Activated naive CD8-positive, alpha-beta T cell (primary cell): ENCODE data around the gene SEL1L.

Experiments
- H3K27ac Mint-ChIP-seq: one replicate; pipeline ENCODE4 v1.8.0; 2021; ENCODE audit warnings: mixed read lengths
- H3K27me3 Mint-ChIP-seq: one replicate; pipeline ENCODE4 v1.8.0; 2021; ENCODE audit warnings: mixed read lengths
- H3K36me3 Mint-ChIP-seq: one replicate; pipeline ENCODE4 v1.8.0; 2021; ENCODE audit warnings: mixed read lengths
- H3K4me1 Mint-ChIP-seq: one replicate; pipeline ENCODE4 v1.8.0; 2021; ENCODE audit warnings: low read depth, mixed read lengths
- H3K4me3 Mint-ChIP-seq: one replicate; pipeline ENCODE4 v1.8.0; 2021; ENCODE audit warnings: mild to moderate bottlenecking, mixed read lengths
- H3K9me3 Mint-ChIP-seq: one replicate; pipeline ENCODE4 v1.8.0; 2021; ENCODE audit warnings: low read depth, mixed read lengths

Gene SEL1L

GRCh38 chr14:81450976-81451375 lies 82.7 kb downstream of the SEL1L start:
- Mint-ChIP-seq H3K9me3 (no peaks in the 10 kb centered on the region), H3K4me3 (no peak overlapping the region), H3K27ac (no peak overlapping the region), H3K36me3 (no peaks in the 10 kb centered on the region), H3K4me1 (no peaks in the 10 kb centered on the region), H3K27me3 (peaks cover 7% of the 10 kb centered on the region)

- Mint-ChIP-seq H3K36me3 (no peaks in the 10 kb centered on the region), H3K4me1 (no peaks in the 10 kb centered on the region), H3K4me3 (no peak overlapping the region), H3K27me3 (peaks cover 7% of the 10 kb centered on the region), H3K27ac (no peak overlapping the region), H3K9me3 (no peaks in the 10 kb centered on the region)
Observed at GRCh38 chr14:81450100-81450531, 83.5 kb downstream of the SEL1L start.

- no peaks in the 10 kb centered on the region for H3K36me3 Mint-ChIP-seq
- no peak overlapping the region for H3K27ac Mint-ChIP-seq
Observed at GRCh38 chr14:81449576-81449975, 84.1 kb downstream of the SEL1L start.

GRCh38 chr14:81449114-81449513 lies 84.5 kb downstream of the SEL1L start:
- no peak overlapping the region for H3K4me3 Mint-ChIP-seq
- peaks cover 9% of the 10 kb centered on the region for H3K27me3 Mint-ChIP-seq
- no peaks in the 10 kb centered on the region for H3K36me3 Mint-ChIP-seq
- no peak overlapping the region for H3K27ac Mint-ChIP-seq
- H3K9me3 Mint-ChIP-seq = no peaks in the 10 kb centered on the region
- no peaks in the 10 kb centered on the region for H3K4me1 Mint-ChIP-seq

More at GRCh38 chr14:81449576-81449975, 84.1 kb downstream of the SEL1L start:
- no peak overlapping the region for H3K4me3 Mint-ChIP-seq
- H3K4me1 Mint-ChIP-seq = no peaks in the 10 kb centered on the region
- H3K27me3 Mint-ChIP-seq = peaks cover 7% of the 10 kb centered on the region
- H3K9me3 Mint-ChIP-seq = no peaks in the 10 kb centered on the region

- peaks cover 18% of the 10 kb centered on the region for H3K27me3 Mint-ChIP-seq
- no peak overlapping the region for H3K4me3 Mint-ChIP-seq
- H3K36me3 Mint-ChIP-seq = no peaks in the 10 kb centered on the region
- no peaks in the 10 kb centered on the region for H3K9me3 Mint-ChIP-seq
- H3K27ac Mint-ChIP-seq = no peak overlapping the region
- H3K4me1 Mint-ChIP-seq = no peaks in the 10 kb centered on the region
Observed at GRCh38 chr14:81447021-81447764, 86.5 kb downstream of the SEL1L start.

- Mint-ChIP-seq H3K27ac (no peak overlapping the region), H3K27me3 (peaks cover 23% of the 10 kb centered on the region), H3K4me1 (no peaks in the 10 kb centered on the region), H3K4me3 (no peak overlapping the region), H3K36me3 (no peaks in the 10 kb centered on the region), H3K9me3 (no peaks in the 10 kb centered on the region)
Observed at GRCh38 chr14:81446279-81447007, 87.2 kb downstream of the SEL1L start.

GRCh38 chr14:81441626-81442134 lies 92.0 kb downstream of the SEL1L start:
- no peaks in the 10 kb centered on the region for H3K36me3 Mint-ChIP-seq

GRCh38 chr14:81440041-81440440 lies 93.6 kb downstream of the SEL1L start:
- no peaks in the 10 kb centered on the region for H3K36me3 Mint-ChIP-seq
- peaks cover 15% of the 10 kb centered on the region for H3K4me1 Mint-ChIP-seq
- H3K27me3 Mint-ChIP-seq = peaks cover 43% of the 10 kb centered on the region
- H3K9me3 Mint-ChIP-seq = no peaks in the 10 kb centered on the region
- no peak overlapping the region for H3K4me3 Mint-ChIP-seq
- H3K27ac Mint-ChIP-seq = no peak overlapping the region

More at GRCh38 chr14:81441626-81442134, 92.0 kb downstream of the SEL1L start:
- Mint-ChIP-seq H3K27ac (no peak overlapping the region), H3K27me3 (peaks cover 37% of the 10 kb centered on the region), H3K9me3 (no peaks in the 10 kb centered on the region), H3K4me1 (peaks cover 8% of the 10 kb centered on the region), H3K4me3 (no peak overlapping the region)

GRCh38 chr14:81437244-81437643 lies 96.4 kb downstream of the SEL1L start:
- Mint-ChIP-seq H3K4me1 (peaks cover 16% of the 10 kb centered on the region), H3K9me3 (no peaks in the 10 kb centered on the region), H3K27ac (no peak overlapping the region), H3K27me3 (peaks cover 53% of the 10 kb centered on the region), H3K36me3 (no peaks in the 10 kb centered on the region), H3K4me3 (peak overlapping the region; percentile 87)

GRCh38 chr14:81436296-81437138 lies 97.1 kb downstream of the SEL1L start:
- no peaks in the 10 kb centered on the region for H3K9me3 Mint-ChIP-seq
- H3K36me3 Mint-ChIP-seq = no peaks in the 10 kb centered on the region
- peak overlapping the region; percentile 87 for H3K4me3 Mint-ChIP-seq
- H3K27ac Mint-ChIP-seq = no peak overlapping the region
- H3K4me1 Mint-ChIP-seq = peaks cover 16% of the 10 kb centered on the region
- H3K27me3 Mint-ChIP-seq = peaks cover 50% of the 10 kb centered on the region

GRCh38 chr14:81435391-81436295 lies 98.0 kb downstream of the SEL1L start:
- Mint-ChIP-seq H3K4me1 (peaks cover 16% of the 10 kb centered on the region), H3K36me3 (no peaks in the 10 kb centered on the region), H3K9me3 (no peaks in the 10 kb centered on the region)

GRCh38 chr14:81435048-81435390 lies 98.6 kb downstream of the SEL1L start:
- Mint-ChIP-seq H3K27ac (no peak overlapping the region), H3K27me3 (peaks cover 46% of the 10 kb centered on the region), H3K4me1 (peaks cover 16% of the 10 kb centered on the region), H3K36me3 (no peaks in the 10 kb centered on the region), H3K9me3 (no peaks in the 10 kb centered on the region), H3K4me3 (peak overlapping the region; percentile 87)

More at GRCh38 chr14:81435391-81436295, 98.0 kb downstream of the SEL1L start:
- Mint-ChIP-seq H3K27ac (no peak overlapping the region), H3K27me3 (peaks cover 48% of the 10 kb centered on the region), H3K4me3 (peak overlapping the region; percentile 87)

GRCh38 chr14:81434230-81434629 lies 99.4 kb downstream of the SEL1L start:
- H3K27me3 Mint-ChIP-seq = peaks cover 49% of the 10 kb centered on the region
- H3K4me3 Mint-ChIP-seq = peak overlapping the region; percentile 12
- H3K4me1 Mint-ChIP-seq = peaks cover 16% of the 10 kb centered on the region
- no peaks in the 10 kb centered on the region for H3K9me3 Mint-ChIP-seq
- no peaks in the 10 kb centered on the region for H3K36me3 Mint-ChIP-seq
- H3K27ac Mint-ChIP-seq = no peak overlapping the region

GRCh38 chr14:81433378-81433777 lies 100.3 kb downstream of the SEL1L start:
- Mint-ChIP-seq H3K27ac (no peak overlapping the region), H3K4me3 (no peak overlapping the region), H3K9me3 (no peaks in the 10 kb centered on the region), H3K36me3 (no peaks in the 10 kb centered on the region), H3K27me3 (peaks cover 43% of the 10 kb centered on the region), H3K4me1 (peaks cover 16% of the 10 kb centered on the region)
